Measurements from ENCODE around the gene SLC41A2. TPM values are rescaled to one million over a fixed set of nuclear protein-coding genes. Genes with fewer than 3 reads are reported as not detected.

The SLC41A2 gene
- total and polyA plus RNA-seq, 10 donors, result 1.1 to 21.1 (median 12.1) TPM

DNA sequence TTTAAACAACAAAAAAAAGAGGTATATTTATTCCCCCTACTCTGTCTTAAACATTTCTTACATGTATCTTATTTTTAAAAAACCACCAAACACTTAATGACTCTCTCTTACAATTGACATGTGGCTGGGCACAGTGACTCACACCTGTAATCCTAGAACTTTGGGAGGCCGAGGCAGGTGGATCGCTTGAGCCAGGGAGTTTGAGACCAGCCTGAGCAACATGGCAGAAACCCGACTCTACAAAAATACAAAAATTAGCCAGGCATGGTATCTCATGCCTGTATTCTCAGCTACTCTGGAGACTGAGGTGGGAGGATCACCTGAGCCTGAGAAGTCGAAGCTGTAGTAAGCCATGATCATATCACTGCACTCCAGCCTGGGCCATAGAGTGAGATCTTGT lies 16.0 kb downstream of the SLC41A2 start:
- no peak for TF ChIP-seq POLR2AphosphoS5 (IDR thresholded peaks at IDR 0.05)
- no peak for TF ChIP-seq POLR2A (IDR thresholded peaks at IDR 0.05)
- TF ChIP-seq, protein P1, sequence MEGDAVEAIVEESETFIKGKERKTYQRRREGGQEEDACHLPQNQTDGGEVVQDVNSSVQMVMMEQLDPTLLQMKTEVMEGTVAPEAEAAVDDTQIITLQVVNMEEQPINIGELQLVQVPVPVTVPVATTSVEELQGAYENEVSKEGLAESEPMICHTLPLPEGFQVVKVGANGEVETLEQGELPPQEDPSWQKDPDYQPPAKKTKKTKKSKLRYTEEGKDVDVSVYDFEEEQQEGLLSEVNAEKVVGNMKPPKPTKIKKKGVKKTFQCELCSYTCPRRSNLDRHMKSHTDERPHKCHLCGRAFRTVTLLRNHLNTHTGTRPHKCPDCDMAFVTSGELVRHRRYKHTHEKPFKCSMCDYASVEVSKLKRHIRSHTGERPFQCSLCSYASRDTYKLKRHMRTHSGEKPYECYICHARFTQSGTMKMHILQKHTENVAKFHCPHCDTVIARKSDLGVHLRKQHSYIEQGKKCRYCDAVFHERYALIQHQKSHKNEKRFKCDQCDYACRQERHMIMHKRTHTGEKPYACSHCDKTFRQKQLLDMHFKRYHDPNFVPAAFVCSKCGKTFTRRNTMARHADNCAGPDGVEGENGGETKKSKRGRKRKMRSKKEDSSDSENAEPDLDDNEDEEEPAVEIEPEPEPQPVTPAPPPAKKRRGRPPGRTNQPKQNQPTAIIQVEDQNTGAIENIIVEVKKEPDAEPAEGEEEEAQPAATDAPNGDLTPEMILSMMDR (IDR thresholded peaks at IDR 0.05 in 8 of 11, conservative IDR thresholded peaks at IDR 0.05 in 3 of 11), result no peak
- intact Hi-C loops (cut with DNase I; ENCODE audit: low total_unique reads), result no loop called here
- no peak for DNase-seq
- Histone ChIP-seq H3K27ac (no peak overlapping the region), H3K36me3 (no peaks in the 10 kb centered on the region), H3K4me3 (no peak overlapping the region), H3K4me1 (no peaks in the 10 kb centered on the region), H3K27me3 (replicated peaks in 1 of 7) (no peaks in the 10 kb centered on the region), H3K9me3 (peaks cover 0 to 14% (median 10%) of the 10 kb centered on the region in 8 donors)
- WGBS, 5 donors, result 92 to 98% (median 94%) methylated on average over 4 of the region's 4 CpGs

DNA sequence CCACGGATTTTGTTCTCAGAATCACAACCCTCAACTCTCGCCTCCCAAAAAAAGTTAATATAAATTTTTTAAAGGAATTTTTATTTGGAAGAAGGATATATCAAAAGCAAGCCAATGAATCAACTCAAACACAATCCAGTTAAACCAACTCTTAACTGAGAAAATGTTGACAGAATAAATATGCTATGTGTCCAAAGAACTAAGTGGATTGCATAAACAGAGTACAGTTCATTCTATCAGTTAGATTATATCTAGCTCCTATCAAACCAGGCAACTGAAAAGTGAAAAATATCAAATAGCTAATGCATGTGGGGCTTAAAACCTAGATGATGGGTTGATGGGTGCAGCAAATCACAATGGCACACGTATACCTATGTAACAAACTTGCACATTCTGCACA lies 16.6 kb downstream of the SLC41A2 start:
- intact Hi-C loops (cut with DNase I; ENCODE audit: low total_unique reads), result no loop called here
- no peaks in the 10 kb centered on the region for H3K36me3 ChIP-seq
- no peak overlapping the region for H3K4me3 ChIP-seq

DNA sequence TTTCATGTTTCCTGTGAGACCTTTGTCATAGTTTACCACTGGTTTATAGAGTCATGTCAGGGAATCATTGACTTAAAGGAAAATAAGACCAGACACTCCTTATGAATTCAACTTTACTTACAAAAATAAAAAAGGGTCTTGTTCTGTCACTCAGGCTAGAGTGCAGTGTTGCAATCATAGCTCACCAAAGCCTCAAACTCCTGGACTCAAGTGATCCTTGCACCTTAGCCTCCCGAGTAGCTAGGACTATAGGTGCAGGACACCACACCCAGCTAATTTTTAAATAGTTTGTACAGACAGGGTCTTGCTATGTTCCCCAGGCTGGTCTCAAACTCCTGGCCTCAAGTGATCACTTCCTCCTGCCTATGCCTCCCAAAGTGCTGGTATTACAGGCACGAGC lies 19.0 kb downstream of the SLC41A2 start:
- H3K27ac ChIP-seq, result no peak overlapping the region
- DNase-seq, result no peak

More for the DNA sequence above, 16.6 kb downstream of the SLC41A2 start:
- Histone ChIP-seq H3K27ac (no peak overlapping the region), H3K9me3 (peaks cover 0 to 14% (median 10%) of the 10 kb centered on the region in 8 donors), H3K4me1 (no peaks in the 10 kb centered on the region), H3K27me3 (replicated peaks in 1 of 7) (no peaks in the 10 kb centered on the region)
- TF ChIP-seq POLR2A (IDR thresholded peaks at IDR 0.05) (no peak), POLR2AphosphoS5 (IDR thresholded peaks at IDR 0.05) (no peak)
- TF ChIP-seq, protein P1 (IDR thresholded peaks at IDR 0.05 in 8 of 11, conservative IDR thresholded peaks at IDR 0.05 in 3 of 11), result no peak
- no peak for DNase-seq
- WGBS, 5 donors, result 91 to 99% (median 93%) methylated on average over 3 of the region's 3 CpGs

DNA sequence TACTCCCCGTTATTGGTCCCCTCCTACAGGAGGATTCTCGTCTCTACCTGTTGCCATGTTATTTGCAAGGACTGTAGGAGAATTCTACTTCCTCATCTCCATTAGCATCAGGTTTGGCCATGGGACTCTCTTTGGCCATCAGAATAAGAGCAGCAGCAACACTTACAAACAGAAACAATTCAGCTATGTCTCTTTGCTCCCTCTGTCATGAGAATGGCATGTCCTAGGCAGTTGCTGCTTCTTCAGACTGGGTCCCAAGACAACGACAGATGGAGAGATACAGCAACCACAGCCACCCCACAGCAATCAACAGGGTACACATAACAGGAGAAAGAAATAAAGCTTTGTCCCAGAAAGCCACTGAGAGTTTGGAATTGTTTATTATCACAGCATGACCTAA lies 19.7 kb downstream of the SLC41A2 start:
- 54 to 68% (median 62%) methylated on average over 3 of the region's 3 CpGs for WGBS, 5 donors
- Histone ChIP-seq H3K27me3 (replicated peaks in 1 of 7) (no peaks in the 10 kb centered on the region), H3K9me3 (peaks cover 0 to 5% (median 2%) of the 10 kb centered on the region in 8 donors), H3K4me1 (no peaks in the 10 kb centered on the region), H3K27ac (no peak overlapping the region), H3K36me3 (no peaks in the 10 kb centered on the region), H3K4me3 (no peak overlapping the region)
- no peak for DNase-seq
- intact Hi-C loops (cut with DNase I; ENCODE audit: low total_unique reads), result no loop called here
- TF ChIP-seq, protein P1 (IDR thresholded peaks at IDR 0.05 in 8 of 11, conservative IDR thresholded peaks at IDR 0.05 in 3 of 11), result no peak
- TF ChIP-seq POLR2AphosphoS5 (IDR thresholded peaks at IDR 0.05) (no peak), POLR2A (IDR thresholded peaks at IDR 0.05) (no peak)

More for the DNA sequence above, 19.0 kb downstream of the SLC41A2 start:
- peaks cover 0 to 13% (median 9%) of the 10 kb centered on the region in 8 donors for H3K9me3 ChIP-seq
- intact Hi-C loops (cut with DNase I; ENCODE audit: low total_unique reads), result no loop called here
- no peaks in the 10 kb centered on the region for H3K36me3 ChIP-seq
- WGBS, 5 donors, result 83 to 94% (median 90%) methylated on average over 2 of the region's 2 CpGs
- H3K4me3 ChIP-seq, result no peak overlapping the region
- H3K27me3 ChIP-seq (replicated peaks in 1 of 7), result no peaks in the 10 kb centered on the region
- no peaks in the 10 kb centered on the region for H3K4me1 ChIP-seq
- TF ChIP-seq POLR2A (IDR thresholded peaks at IDR 0.05), result no peak
- TF ChIP-seq POLR2AphosphoS5 (IDR thresholded peaks at IDR 0.05), result no peak
- TF ChIP-seq, protein P1 (IDR thresholded peaks at IDR 0.05 in 8 of 11, conservative IDR thresholded peaks at IDR 0.05 in 3 of 11), result no peak

All from spleen (tissue), 11 donors.